ENCODE results near the gene DEPP1.

DEPP1 gene

GRCh38 chr10:44963772-44964633, 14.6 kb downstream of the DEPP1 start:
- Histone ChIP-seq H3K27me3 (ENCODE audit: insufficient read depth, poor library complexity, severe bottlenecking) (no peaks in the 10 kb centered on the region), H3K4me3 (ENCODE audit: severe bottlenecking) (no peak overlapping the region), H3K36me3 (ENCODE audit: low read depth) (no peaks in the 10 kb centered on the region), H3K27ac (ENCODE audit: poor library complexity, severe bottlenecking) (no peak overlapping the region), H3K9me3 (ENCODE audit: severe bottlenecking) (no peaks in the 10 kb centered on the region), H3K4me1 (ENCODE audit: insufficient read depth, poor library complexity, severe bottlenecking) (no peaks in the 10 kb centered on the region)
- ATAC-seq (ENCODE audit: low read depth) (no peak), DNase-seq (ENCODE audit: low spot score) (no peak)
- no peak for TF ChIP-seq CTCF (IDR thresholded peaks at IDR 0.05; ENCODE audit: poor library complexity, severe bottlenecking)

- no peak for DNase-seq (ENCODE audit: low spot score)
Observed at GRCh38 chr10:44962870-44963738, 15.5 kb downstream of the DEPP1 start.

GRCh38 chr10:44961931-44962750, 16.5 kb downstream of the DEPP1 start:
- H3K4me3 ChIP-seq (ENCODE audit: severe bottlenecking), result no peak overlapping the region
- no peaks in the 10 kb centered on the region for H3K27me3 ChIP-seq (ENCODE audit: insufficient read depth, poor library complexity, severe bottlenecking)
- no peaks in the 10 kb centered on the region for H3K36me3 ChIP-seq (ENCODE audit: low read depth)
- H3K27ac ChIP-seq (ENCODE audit: poor library complexity, severe bottlenecking), result no peak overlapping the region
- TF ChIP-seq CTCF (IDR thresholded peaks at IDR 0.05; ENCODE audit: poor library complexity, severe bottlenecking), result no peak
- H3K9me3 ChIP-seq (ENCODE audit: severe bottlenecking), result no peaks in the 10 kb centered on the region
- ATAC-seq (ENCODE audit: low read depth), result no peak
- no peaks in the 10 kb centered on the region for H3K4me1 ChIP-seq (ENCODE audit: insufficient read depth, poor library complexity, severe bottlenecking)
- DNase-seq (ENCODE audit: low spot score), result no peak

More at GRCh38 chr10:44962870-44963738, 15.5 kb downstream of the DEPP1 start:
- ATAC-seq (ENCODE audit: low read depth), result no peak
- H3K27me3 ChIP-seq (ENCODE audit: insufficient read depth, poor library complexity, severe bottlenecking), result no peaks in the 10 kb centered on the region
- H3K4me1 ChIP-seq (ENCODE audit: insufficient read depth, poor library complexity, severe bottlenecking), result no peaks in the 10 kb centered on the region
- no peaks in the 10 kb centered on the region for H3K36me3 ChIP-seq (ENCODE audit: low read depth)
- TF ChIP-seq CTCF (IDR thresholded peaks at IDR 0.05; ENCODE audit: poor library complexity, severe bottlenecking), result no peak
- no peak overlapping the region for H3K27ac ChIP-seq (ENCODE audit: poor library complexity, severe bottlenecking)
- no peaks in the 10 kb centered on the region for H3K9me3 ChIP-seq (ENCODE audit: severe bottlenecking)
- no peak overlapping the region for H3K4me3 ChIP-seq (ENCODE audit: severe bottlenecking)

GRCh38 chr10:44961230-44961571, 17.4 kb downstream of the DEPP1 start:
- Histone ChIP-seq H3K36me3 (ENCODE audit: low read depth) (no peaks in the 10 kb centered on the region), H3K4me3 (ENCODE audit: severe bottlenecking) (no peak overlapping the region), H3K27me3 (ENCODE audit: insufficient read depth, poor library complexity, severe bottlenecking) (no peaks in the 10 kb centered on the region), H3K9me3 (ENCODE audit: severe bottlenecking) (no peaks in the 10 kb centered on the region), H3K27ac (ENCODE audit: poor library complexity, severe bottlenecking) (no peak overlapping the region), H3K4me1 (ENCODE audit: insufficient read depth, poor library complexity, severe bottlenecking) (no peaks in the 10 kb centered on the region)
- DNase-seq (ENCODE audit: low spot score), result no peak
- no peak for ATAC-seq (ENCODE audit: low read depth)
- TF ChIP-seq CTCF (IDR thresholded peaks at IDR 0.05; ENCODE audit: poor library complexity, severe bottlenecking), result no peak
